Astrocyte (in vitro differentiated cells and primary cell): ENCODE data around the gene GABRB1.

Experiments used
- CTCF ChIP-seq: IDR thresholded peaks from 2 replicates; pipeline ENCODE4 v1.5.1; 2011; ENCODE audit warnings: low read depth, mild to moderate bottlenecking, inconsistent platforms, low read length, moderate library complexity; ENCODE audit not compliant: insufficient read depth
- EZH2 ChIP-seq: IDR thresholded peaks from 2 replicates; pipeline ENCODE4 v1.6.1; 2012; ENCODE audit warnings: mild to moderate bottlenecking, low read length, inconsistent platforms; ENCODE audit not compliant: insufficient read depth

GRCh38 chr4:47270201-47270888 is 239.0 kb downstream of the GABRB1 start:
- TF ChIP-seq CTCF, result no peak
- no peak for TF ChIP-seq EZH2
